ENCODE data around the gene OTOF.

Gene OTOF

GRCh38 chr2:26463244-26464192 lies 14.4 kb downstream of the OTOF start:
- DNase-seq: no peak

- peak; percentile 64 for DNase-seq
Measured at GRCh38 chr2:26462511-26463243, 15.2 kb downstream of the OTOF start.

GRCh38 chr2:26462100-26462499 lies 15.8 kb downstream of the OTOF start:
- DNase-seq: no peak

GRCh38 chr2:26461601-26462023 lies 16.3 kb downstream of the OTOF start:
- DNase-seq: no peak

GRCh38 chr2:26460613-26461031 lies 17.3 kb downstream of the OTOF start:
- DNase-seq: no peak

GRCh38 chr2:26459991-26460612 lies 17.8 kb downstream of the OTOF start:
- no peak for DNase-seq

- DNase-seq: no peak
Measured at GRCh38 chr2:26458365-26459042, 19.4 kb downstream of the OTOF start.

GRCh38 chr2:26457695-26458364 lies 20.1 kb downstream of the OTOF start:
- DNase-seq: no peak

GRCh38 chr2:26457251-26457666 lies 20.7 kb downstream of the OTOF start:
- DNase-seq: no peak

- no peak for DNase-seq
Measured at GRCh38 chr2:26456440-26457250, 21.3 kb downstream of the OTOF start.

GRCh38 chr2:26455670-26456439 lies 22.1 kb downstream of the OTOF start:
- no peak for DNase-seq

- DNase-seq: no peak
Measured at GRCh38 chr2:26455037-26455669, 22.8 kb downstream of the OTOF start.

GRCh38 chr2:26454561-26455001 lies 23.3 kb downstream of the OTOF start:
- DNase-seq: no peak

GRCh38 chr2:26453421-26454329 lies 24.2 kb downstream of the OTOF start:
- DNase-seq: no peak

- no peak for DNase-seq
Measured at GRCh38 chr2:26451700-26452099, 26.2 kb downstream of the OTOF start.

- DNase-seq: no peak
Measured at GRCh38 chr2:26450031-26450635, 27.8 kb downstream of the OTOF start.

GRCh38 chr2:26449278-26450030 lies 28.5 kb downstream of the OTOF start:
- DNase-seq: no peak

- DNase-seq: no peak
Measured at GRCh38 chr2:26448651-26449050, 29.3 kb downstream of the OTOF start.

Data from HCEC 1CT (cell line).